Thymus (tissue), 11 donors: ENCODE measurements around the gene ELF3. TPM values are rescaled to one million over a fixed set of nuclear protein-coding genes. Genes with fewer than 3 reads are reported as not detected.

ENCODE experiments used
- DNase-seq, 9 donors: peaks; one replicate each; pipeline ENCODE4 v3.0.0-alpha.2; 2013; ENCODE audit warnings: low spot score in 9 of 9, low read depth in 6 of 9, missing footprints in 1 of 9
- H3K27ac ChIP-seq, 2 donors: one replicate each; pipeline ENCODE4 v1.5.1; 2013; ENCODE audit warnings: control low read depth in 1 of 2, low read depth in 1 of 2, low read length in 1 of 2, mild to moderate bottlenecking in 1 of 2, moderate library complexity in 1 of 2
- H3K27me3 ChIP-seq, 2 donors: one replicate each; pipeline ENCODE4 v1.5.1; 2013; ENCODE audit warnings: low read length in 1 of 2; ENCODE audit not compliant: control insufficient read depth in 2 of 2, insufficient read depth in 1 of 2
- H3K36me3 ChIP-seq, 2 donors: one replicate each; pipeline ENCODE4 v1.5.1; 2013; ENCODE audit warnings: low read length in 1 of 2, mild to moderate bottlenecking in 1 of 2, moderate library complexity in 1 of 2; ENCODE audit not compliant: control insufficient read depth in 2 of 2, insufficient read depth in 2 of 2
- H3K4me1 ChIP-seq, 2 donors: one replicate each; pipeline ENCODE4 v1.5.1; 2013; ENCODE audit warnings: low read length in 2 of 2; ENCODE audit not compliant: control insufficient read depth in 2 of 2, insufficient read depth in 2 of 2
- H3K4me3 ChIP-seq, 2 donors: one replicate each; pipeline ENCODE4 v1.5.1; 2013; ENCODE audit warnings: low read length in 2 of 2, control low read depth in 1 of 2, mild to moderate bottlenecking in 1 of 2
- H3K9me3 ChIP-seq, 2 donors: one replicate each; pipeline ENCODE4 v1.5.1; 2013; ENCODE audit warnings: low read length in 1 of 2, mild to moderate bottlenecking in 1 of 2; ENCODE audit not compliant: control insufficient read depth in 2 of 2, insufficient read depth in 1 of 2
- WGBS: extraction: QIAGEN DNeasy Blood & Tissue Kit; methylation state at CpG from one replicate; pipeline ENCODE4 v1.1.7; 2013; 5-methylcytosine and 5-hydroxymethylcytosine counted together
- polyA plus RNA-seq: library from polyadenylated mRNA; stranded (reverse); fragments of 200-250 nt; gene quantifications from one replicate; pipeline ENCODE4 v1.2.3, GENCODE V29; 2013
- total RNA-seq: library from RNA; stranded (reverse); fragments of 120-200 nt; gene quantifications from one replicate; pipeline ENCODE4 v1.2.4, GENCODE V29; 2013
- donor health status: healthy.

The ELF3 gene
- total and polyA plus RNA-seq, 2 donors: 2.3 to 13.6 TPM

DNA sequence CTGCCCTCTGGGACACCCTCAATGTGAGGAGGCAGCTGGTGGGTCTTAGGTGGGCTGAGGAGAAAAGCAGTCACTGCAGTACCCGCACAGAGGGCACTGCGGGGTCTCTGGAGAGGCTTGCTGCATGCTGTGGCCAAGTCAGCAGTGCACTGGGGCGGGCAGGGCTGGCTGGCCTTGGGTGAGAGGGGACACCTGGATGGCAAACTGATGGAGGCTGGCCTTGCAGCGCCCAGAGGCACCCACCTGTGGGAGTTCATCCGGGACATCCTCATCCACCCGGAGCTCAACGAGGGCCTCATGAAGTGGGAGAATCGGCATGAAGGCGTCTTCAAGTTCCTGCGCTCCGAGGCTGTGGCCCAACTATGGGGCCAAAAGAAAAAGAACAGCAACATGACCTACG lies 3.2 kb downstream of the ELF3 start:
- peaks cover 0 to 41% of the 10 kb centered on the region in 2 donors for H3K27me3 ChIP-seq
- DNase-seq: no peak
- H3K27ac ChIP-seq: no peak overlapping the region
- no peaks in the 10 kb centered on the region for H3K9me3 ChIP-seq
- peaks cover 0 to 11% of the 10 kb centered on the region in 2 donors for H3K4me1 ChIP-seq
- WGBS: 96% methylated on average over 12 of the region's 12 CpGs
- no peaks in the 10 kb centered on the region for H3K36me3 ChIP-seq
- H3K4me3 ChIP-seq: no peak overlapping the region

DNA sequence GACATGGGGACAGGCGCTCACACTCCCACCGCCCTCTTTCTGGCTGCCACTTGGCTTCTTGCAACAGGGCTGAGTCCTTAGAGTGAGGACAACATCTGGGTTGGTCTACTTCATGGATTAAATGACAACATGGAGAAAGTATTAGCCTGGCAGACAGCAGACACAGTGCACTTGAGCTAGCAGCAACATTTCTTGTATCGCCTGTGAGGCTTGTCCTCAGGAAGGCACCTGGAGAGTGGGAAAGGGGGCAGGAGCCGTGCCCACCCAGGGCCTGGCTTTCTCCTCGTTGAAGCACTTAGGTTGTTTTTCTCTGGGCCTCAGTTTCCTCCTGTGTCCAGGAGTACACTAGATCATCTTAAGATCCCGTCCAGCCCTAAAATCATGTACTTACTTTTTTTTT lies 3.7 kb downstream of the ELF3 start:
- Histone ChIP-seq H3K9me3 (no peaks in the 10 kb centered on the region), H3K27me3 (peaks cover 0 to 43% of the 10 kb centered on the region in 2 donors), H3K27ac (no peak overlapping the region), H3K4me3 (no peak overlapping the region), H3K36me3 (no peaks in the 10 kb centered on the region), H3K4me1 (peaks cover 0 to 10% of the 10 kb centered on the region in 2 donors)
- DNase-seq: no peak
- 98% methylated on average over 6 of the region's 6 CpGs for WGBS

GRCh38 chr1:202014915-202015661 lies 4.7 kb downstream of the ELF3 start:
- no peak overlapping the region for H3K4me3 ChIP-seq
- no peaks in the 10 kb centered on the region for H3K9me3 ChIP-seq
- H3K36me3 ChIP-seq: no peaks in the 10 kb centered on the region
- DNase-seq: no peak
- peaks cover 0 to under 1% of the 10 kb centered on the region in 2 donors for H3K4me1 ChIP-seq
- H3K27me3 ChIP-seq: peaks cover 0 to 43% of the 10 kb centered on the region in 2 donors
- 97% methylated on average over 17 of the region's 17 CpGs for WGBS
- H3K27ac ChIP-seq: no peak overlapping the region

DNA sequence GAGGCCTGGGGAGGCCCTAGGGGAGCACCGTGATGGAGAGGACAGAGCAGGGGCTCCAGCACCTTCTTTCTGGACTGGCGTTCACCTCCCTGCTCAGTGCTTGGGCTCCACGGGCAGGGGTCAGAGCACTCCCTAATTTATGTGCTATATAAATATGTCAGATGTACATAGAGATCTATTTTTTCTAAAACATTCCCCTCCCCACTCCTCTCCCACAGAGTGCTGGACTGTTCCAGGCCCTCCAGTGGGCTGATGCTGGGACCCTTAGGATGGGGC lies 5.2 kb downstream of the ELF3 start:
- Histone ChIP-seq H3K4me1 (no peaks in the 10 kb centered on the region), H3K4me3 (no peak overlapping the region), H3K27me3 (peaks cover 0 to 40% of the 10 kb centered on the region in 2 donors), H3K36me3 (no peaks in the 10 kb centered on the region), H3K9me3 (no peaks in the 10 kb centered on the region), H3K27ac (no peak overlapping the region)
- WGBS: 97% methylated on average over 3 of the region's 3 CpGs
- DNase-seq: no peak

DNA sequence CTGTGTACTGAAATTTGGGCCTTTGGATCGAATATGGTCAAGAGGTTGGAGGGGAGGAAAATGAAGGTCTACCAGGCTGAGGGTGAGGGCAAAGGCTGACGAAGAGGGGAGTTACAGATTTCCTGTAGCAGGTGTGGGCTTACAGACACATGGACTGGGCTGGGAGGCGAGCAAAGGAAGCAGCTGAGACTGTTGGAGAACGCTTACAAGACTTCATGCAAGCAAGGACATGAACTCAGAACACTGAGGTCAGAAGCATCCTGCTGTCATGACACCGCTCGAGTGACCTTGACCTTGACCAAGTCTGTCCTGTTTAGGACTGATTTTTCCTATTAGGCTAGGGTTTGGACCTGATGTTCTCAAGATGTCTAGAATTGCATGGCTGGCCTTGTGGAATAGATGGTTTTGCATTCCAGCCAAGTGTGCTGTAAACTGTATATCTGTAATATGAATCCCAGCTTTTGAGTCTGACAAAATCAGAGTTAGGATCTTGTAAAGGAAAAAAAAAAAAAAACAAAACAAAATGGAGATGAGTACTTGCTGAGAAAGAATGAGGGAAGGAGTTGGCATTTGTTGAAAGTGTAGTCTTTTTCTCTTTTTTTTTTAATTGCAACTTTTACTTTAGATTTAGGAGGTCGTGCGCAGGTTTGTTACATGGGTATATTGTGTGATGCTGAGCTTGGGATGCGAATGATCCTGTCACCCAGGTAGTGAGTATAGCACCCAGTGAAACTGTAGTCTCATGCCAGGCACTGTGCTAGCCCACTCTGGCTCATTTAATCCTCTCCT lies 5.8 kb downstream of the ELF3 start:
- Histone ChIP-seq H3K27me3 (peaks cover 0 to 35% of the 10 kb centered on the region in 2 donors), H3K36me3 (no peaks in the 10 kb centered on the region), H3K27ac (no peak overlapping the region), H3K4me1 (no peaks in the 10 kb centered on the region), H3K9me3 (no peaks in the 10 kb centered on the region), H3K4me3 (no peak overlapping the region)
- no peak for DNase-seq
- WGBS: 79% methylated on average over 9 of the region's 9 CpGs

DNA sequence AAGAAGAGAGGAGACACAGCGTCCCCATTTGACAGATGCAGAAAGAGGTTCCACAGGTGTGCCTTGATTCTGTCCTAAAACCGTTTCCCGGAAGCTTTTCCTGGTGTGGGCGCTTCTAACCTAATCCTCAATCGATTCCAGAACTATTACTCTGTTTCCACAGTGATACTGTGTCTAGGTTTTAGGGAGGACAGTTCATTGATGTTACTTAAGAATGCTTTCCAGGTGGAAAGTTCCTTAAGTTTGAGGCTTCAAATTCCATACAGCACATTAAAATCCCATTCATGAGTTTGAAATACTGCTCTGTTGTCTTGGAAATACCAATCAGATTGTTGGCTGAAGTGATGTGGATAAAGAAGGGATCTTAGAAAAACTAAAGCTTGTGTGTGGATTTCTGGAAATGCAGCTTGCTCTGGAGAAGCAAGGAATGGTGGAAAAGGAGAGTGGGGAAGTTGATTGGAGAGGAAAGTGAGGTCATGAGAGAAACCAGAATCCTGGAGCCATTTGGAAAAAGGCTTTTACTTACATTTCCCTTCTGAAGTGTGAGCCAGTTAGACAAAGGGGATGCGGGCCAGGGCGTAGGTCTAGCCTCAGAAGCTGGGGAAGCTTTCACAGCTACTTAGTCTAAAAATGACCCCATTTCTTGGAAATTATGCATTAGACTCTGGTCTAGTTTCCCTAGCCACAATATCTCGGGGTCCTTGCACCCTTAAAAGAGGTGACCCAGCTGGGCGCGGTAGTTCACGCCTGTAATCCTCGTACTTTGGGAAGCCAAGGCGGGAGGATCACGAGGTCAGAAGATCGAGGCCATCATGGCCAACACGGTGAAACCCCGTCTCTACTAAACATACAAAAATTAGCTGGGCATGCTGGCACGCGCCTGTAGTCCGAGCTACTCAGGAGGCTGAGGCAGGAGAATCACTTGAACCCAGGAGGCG lies 6.7 kb downstream of the ELF3 start:
- Histone ChIP-seq H3K9me3 (no peaks in the 10 kb centered on the region), H3K36me3 (no peaks in the 10 kb centered on the region), H3K27me3 (peaks cover 0 to 33% of the 10 kb centered on the region in 2 donors), H3K4me1 (no peaks in the 10 kb centered on the region), H3K4me3 (no peak overlapping the region), H3K27ac (no peak overlapping the region)
- no peak for DNase-seq
- WGBS: 97% methylated on average over 21 of the region's 21 CpGs

GRCh38 chr1:202017749-202018467 lies 7.5 kb downstream of the ELF3 start:
- Histone ChIP-seq H3K27ac (no peak overlapping the region), H3K4me3 (no peak overlapping the region), H3K9me3 (no peaks in the 10 kb centered on the region), H3K36me3 (no peaks in the 10 kb centered on the region), H3K4me1 (no peaks in the 10 kb centered on the region), H3K27me3 (peaks cover 0 to 26% of the 10 kb centered on the region in 2 donors)
- DNase-seq: no peak
- 81% methylated on average over 18 of the region's 18 CpGs for WGBS

DNA sequence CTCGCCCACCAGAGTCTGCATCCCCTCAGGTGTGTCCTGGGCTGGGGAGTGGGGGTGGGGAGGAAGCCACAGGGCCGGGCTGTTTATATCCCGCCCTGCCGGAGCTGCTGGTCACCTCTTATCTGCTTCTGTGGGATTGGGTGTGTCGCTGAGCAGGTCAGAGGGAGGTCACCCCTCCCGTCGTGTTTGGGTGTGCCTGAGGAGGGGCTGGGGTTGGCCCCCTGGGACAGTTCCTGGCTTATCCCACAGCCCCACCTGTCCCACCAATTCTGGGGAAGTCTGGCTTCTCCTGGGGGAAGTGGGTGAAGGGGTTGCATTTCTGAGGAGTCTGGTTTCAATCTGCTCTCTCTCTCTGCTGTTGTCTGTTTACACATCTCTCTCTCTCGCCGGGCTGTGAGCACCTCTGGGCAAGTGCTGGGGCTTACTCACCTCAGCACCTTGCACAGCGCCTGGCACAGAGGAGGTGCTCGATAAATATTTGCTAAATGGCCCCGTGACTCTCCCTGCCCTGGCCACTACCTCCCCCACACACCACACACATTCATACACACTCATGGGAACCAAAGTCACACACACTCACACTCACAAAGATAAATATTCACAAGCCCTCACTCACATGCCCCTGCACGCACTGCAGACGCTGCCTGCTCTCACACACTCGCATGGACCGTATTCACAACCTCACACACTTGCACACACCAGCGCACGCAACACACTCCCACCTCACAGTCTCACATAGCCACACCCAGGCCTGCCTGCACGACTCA lies 8.3 kb downstream of the ELF3 start:
- WGBS: 71% methylated on average over 19 of the region's 19 CpGs
- no peaks in the 10 kb centered on the region for H3K9me3 ChIP-seq
- DNase-seq: no peak
- H3K4me1 ChIP-seq: no peaks in the 10 kb centered on the region
- peaks cover 2 to 24% of the 10 kb centered on the region in 2 donors for H3K27me3 ChIP-seq
- no peaks in the 10 kb centered on the region for H3K36me3 ChIP-seq
- no peak overlapping the region for H3K4me3 ChIP-seq
- no peak overlapping the region for H3K27ac ChIP-seq
